Subcutaneous preadipocyte (primary cell): ENCODE measurements around the gene TTC17. TPM values are rescaled to one million over a fixed set of nuclear protein-coding genes. Genes with fewer than 3 reads are reported as not detected.

Experiments used
- small RNA-seq: library from RNA; depleted of rRNA; stranded (forward); fragments of <200 nt; gene quantifications from one replicate; pipeline ENCODE3, GENCODE V24; 2012
- total RNA-seq: library from RNA; depleted of rRNA; stranded (reverse); fragments of >200 nt; gene quantifications from 2 replicates; pipeline ENCODE4 v1.2.3, GENCODE V29; 2012

TTC17 gene
- total RNA-seq: 62.8 and 73.9 TPM in 2 replicates

GRCh38 chr11:43358801-43359421 lies at the start of gene TTC17:
Gene TTC17 (plus strand): TSS chr11:43358920. CDS start chr11:43358955, 35 bp downstream.

GRCh38 chr11:43311791-43312607 lies 46.7 kb upstream of the TTC17 start, which contains the start of gene API5:
Gene API5 (plus strand): TSS chr11:43311996. CDS start chr11:43312128, 132 bp downstream.

Small RNAs within 50 kb of the gene (small RNA-seq; reads per million reads assigned to genes)
- gene RF00019 (not detected), gene RN7SKP287 (not detected)

Other genes with a start within 250 kb of the TTC17 start
- gene API5, start 46.9 kb upstream of the TTC17 start, total RNA-seq: 62.5 and 76.6 TPM in 2 replicates